Erythroblast (primary cell): Measurements from ENCODE around the gene CADM4.

Source experiments
- GATA1 ChIP-seq: IDR thresholded peaks from 2 replicates; pipeline ENCODE4 v1.6.1; 2011; ENCODE audit warnings: low read depth, mild to moderate bottlenecking, control low read depth, low read length, moderate library complexity
- POLR2A ChIP-seq: IDR thresholded peaks from 2 replicates; pipeline ENCODE4 v1.6.1; 2011; ENCODE audit warnings: mild to moderate bottlenecking, low read length

GRCh38 chr19:43664018-43664417, 24.4 kb upstream of the CADM4 start:
- TF ChIP-seq GATA1 (no peak), POLR2A (no peak)
